ENCODE data around the gene OFD1. TPM values are rescaled to one million over a fixed set of nuclear protein-coding genes. Genes with fewer than 3 reads are reported as not detected.

OFD1 gene
- total RNA-seq, 1 donor from 2014 or later = 10.6 TPM

DNA sequence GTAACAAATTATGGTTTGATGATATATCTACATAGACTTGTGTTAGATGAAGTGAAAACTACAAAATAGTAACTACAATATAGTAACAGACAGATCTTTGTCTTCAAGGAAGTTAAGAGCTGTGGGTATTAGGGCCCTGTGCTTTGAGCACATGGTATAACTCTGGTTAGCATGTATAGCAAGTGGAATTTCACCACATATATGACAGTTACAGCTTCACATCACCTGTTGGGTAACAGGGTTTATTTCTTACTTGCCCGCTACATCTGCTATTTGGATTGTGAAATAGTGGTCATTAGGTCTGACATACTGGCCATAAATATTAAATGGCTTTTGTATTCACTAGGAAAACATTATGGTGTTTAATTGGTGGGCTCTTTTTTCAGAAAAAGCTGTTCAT lies 20.2 kb downstream of the OFD1 start:
- no peak for DNase-seq
- Histone ChIP-seq H3K36me3 (peaks cover 35% of the 10 kb centered on the region), H3K4me3 (no peak overlapping the region), H3K27me3 (ENCODE audit: low read depth) (no peaks in the 10 kb centered on the region), H3K27ac (replicated peaks) (no peak overlapping the region), H3K4me1 (no peaks in the 10 kb centered on the region), H3K9me3 (replicated peaks) (no peaks in the 10 kb centered on the region)
- TF ChIP-seq, protein P1, sequence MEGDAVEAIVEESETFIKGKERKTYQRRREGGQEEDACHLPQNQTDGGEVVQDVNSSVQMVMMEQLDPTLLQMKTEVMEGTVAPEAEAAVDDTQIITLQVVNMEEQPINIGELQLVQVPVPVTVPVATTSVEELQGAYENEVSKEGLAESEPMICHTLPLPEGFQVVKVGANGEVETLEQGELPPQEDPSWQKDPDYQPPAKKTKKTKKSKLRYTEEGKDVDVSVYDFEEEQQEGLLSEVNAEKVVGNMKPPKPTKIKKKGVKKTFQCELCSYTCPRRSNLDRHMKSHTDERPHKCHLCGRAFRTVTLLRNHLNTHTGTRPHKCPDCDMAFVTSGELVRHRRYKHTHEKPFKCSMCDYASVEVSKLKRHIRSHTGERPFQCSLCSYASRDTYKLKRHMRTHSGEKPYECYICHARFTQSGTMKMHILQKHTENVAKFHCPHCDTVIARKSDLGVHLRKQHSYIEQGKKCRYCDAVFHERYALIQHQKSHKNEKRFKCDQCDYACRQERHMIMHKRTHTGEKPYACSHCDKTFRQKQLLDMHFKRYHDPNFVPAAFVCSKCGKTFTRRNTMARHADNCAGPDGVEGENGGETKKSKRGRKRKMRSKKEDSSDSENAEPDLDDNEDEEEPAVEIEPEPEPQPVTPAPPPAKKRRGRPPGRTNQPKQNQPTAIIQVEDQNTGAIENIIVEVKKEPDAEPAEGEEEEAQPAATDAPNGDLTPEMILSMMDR (IDR thresholded peaks at IDR 0.05; ENCODE audit: borderline replicate concordance) = no peak
- intact Hi-C loops (cut with micrococcal nuclease) = loop anchor here (5.0 kb wide), 1 partner anchor 278 kb away; no protein-coding TSS in a partner anchor

DNA sequence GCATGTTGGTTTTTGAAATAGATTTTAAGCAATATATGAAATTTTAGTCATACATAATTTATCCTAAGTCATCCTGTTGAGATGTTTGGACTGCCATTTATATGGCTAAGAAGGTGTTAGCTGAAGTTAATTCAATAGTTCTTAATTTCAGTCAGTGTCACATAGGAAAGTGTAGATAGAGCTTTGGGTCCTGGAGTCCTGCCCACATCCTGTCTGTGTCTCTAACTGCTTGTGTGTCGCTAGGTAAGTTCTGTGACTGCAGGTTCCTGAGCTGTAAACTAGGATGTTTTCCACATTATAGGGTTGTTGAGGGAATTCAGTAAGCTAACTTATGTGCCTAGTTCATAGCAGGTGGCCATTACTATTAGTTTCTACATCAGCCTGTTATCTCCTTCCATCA lies 20.7 kb downstream of the OFD1 start:
- no peak for DNase-seq
- intact Hi-C loops (cut with micrococcal nuclease) = no loop called here
- H3K27me3 ChIP-seq (ENCODE audit: low read depth) = no peaks in the 10 kb centered on the region
- no peaks in the 10 kb centered on the region for H3K9me3 ChIP-seq (replicated peaks)
- no peak overlapping the region for H3K27ac ChIP-seq (replicated peaks)
- H3K36me3 ChIP-seq = peaks cover 40% of the 10 kb centered on the region
- H3K4me3 ChIP-seq = no peak overlapping the region
- TF ChIP-seq, protein P1 (IDR thresholded peaks at IDR 0.05; ENCODE audit: borderline replicate concordance) = no peak
- H3K4me1 ChIP-seq = no peaks in the 10 kb centered on the region

DNA sequence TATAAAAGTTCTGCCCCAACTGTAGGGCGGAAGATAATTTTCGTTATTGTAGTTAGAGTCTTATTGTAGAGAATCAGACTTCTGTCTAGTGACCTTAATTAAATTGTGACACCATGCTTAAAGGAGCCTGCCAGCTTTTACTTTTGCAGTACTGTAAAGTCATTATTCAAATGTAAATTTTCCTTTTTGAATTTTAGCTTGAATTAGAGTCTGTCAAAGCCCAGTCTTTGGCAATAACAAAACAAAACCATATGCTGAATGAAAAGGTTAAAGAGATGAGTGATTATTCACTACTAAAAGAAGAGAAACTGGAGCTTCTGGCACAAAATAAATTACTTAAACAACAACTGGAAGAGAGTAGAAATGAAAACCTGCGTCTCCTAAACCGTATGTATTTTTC lies 21.8 kb downstream of the OFD1 start:
- intact Hi-C loops (cut with micrococcal nuclease) = no loop called here

DNA sequence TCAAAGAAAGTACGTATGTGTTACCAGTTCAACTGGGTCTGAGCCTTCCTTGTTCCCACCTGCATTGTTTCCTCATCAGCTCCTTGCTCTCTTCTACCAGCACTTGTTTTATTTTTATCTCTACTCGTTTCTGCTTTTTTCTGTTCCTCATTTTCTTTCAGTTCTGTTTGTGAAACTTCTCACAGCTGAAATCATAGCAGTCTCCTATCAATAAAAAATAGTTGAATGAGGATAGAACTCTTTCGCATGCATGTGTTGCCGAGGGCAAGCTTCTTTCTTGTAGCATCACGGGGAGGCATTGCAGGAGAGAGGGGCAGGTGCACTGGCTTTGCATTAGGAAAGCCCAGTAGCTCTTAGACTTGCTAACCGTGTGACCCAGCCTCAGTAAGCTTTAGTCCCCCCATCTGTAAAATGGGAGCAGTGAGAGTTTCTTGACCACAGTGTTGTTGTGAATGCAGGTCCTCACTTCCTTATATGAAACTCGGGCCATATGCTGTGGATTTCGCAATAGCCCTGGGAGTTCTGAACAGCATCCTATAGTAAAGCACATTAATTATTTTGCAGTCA lies 24.7 kb downstream of the OFD1 start:
- no peaks in the 10 kb centered on the region for H3K27me3 ChIP-seq (ENCODE audit: low read depth)
- no peak overlapping the region for H3K27ac ChIP-seq (replicated peaks)
- intact Hi-C loops (cut with micrococcal nuclease) = no loop called here
- peaks cover 8% of the 10 kb centered on the region for H3K4me1 ChIP-seq
- H3K4me3 ChIP-seq = no peak overlapping the region
- H3K9me3 ChIP-seq (replicated peaks) = no peaks in the 10 kb centered on the region
- H3K36me3 ChIP-seq = peaks cover 52% of the 10 kb centered on the region
- TF ChIP-seq, protein P1 (IDR thresholded peaks at IDR 0.05; ENCODE audit: borderline replicate concordance) = no peak
- DNase-seq = no peak

More for the DNA sequence above, 21.8 kb downstream of the OFD1 start:
- no peaks in the 10 kb centered on the region for H3K27me3 ChIP-seq (ENCODE audit: low read depth)
- no peak for DNase-seq
- peaks cover 51% of the 10 kb centered on the region for H3K36me3 ChIP-seq
- no peak overlapping the region for H3K27ac ChIP-seq (replicated peaks)
- H3K4me3 ChIP-seq = no peak overlapping the region
- H3K9me3 ChIP-seq (replicated peaks) = no peaks in the 10 kb centered on the region
- H3K4me1 ChIP-seq = no peaks in the 10 kb centered on the region
- TF ChIP-seq, protein P1 (IDR thresholded peaks at IDR 0.05; ENCODE audit: borderline replicate concordance) = no peak

DNA sequence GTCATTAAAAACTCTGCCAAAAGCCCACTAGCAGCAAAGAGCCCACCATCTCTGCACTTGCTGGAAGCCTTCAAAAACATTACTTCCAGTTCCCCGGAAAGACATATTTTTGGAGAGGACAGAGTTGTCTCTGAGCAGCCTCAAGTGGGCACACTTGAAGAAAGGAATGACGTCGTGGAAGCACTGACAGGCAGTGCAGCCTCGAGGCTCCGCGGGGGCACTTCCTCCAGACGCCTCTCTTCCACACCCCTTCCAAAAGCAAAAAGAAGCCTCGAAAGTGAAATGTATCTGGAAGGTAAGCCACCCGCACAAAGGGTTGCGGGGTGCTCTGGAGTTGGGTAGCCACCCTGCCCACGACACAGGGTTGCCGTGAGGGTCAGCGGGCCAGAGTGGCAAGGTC lies 25.9 kb downstream of the OFD1 start:
- peaks cover 20% of the 10 kb centered on the region for H3K4me1 ChIP-seq
- DNase-seq = no peak
- intact Hi-C loops (cut with micrococcal nuclease) = no loop called here
- H3K36me3 ChIP-seq = peaks cover 52% of the 10 kb centered on the region
- H3K27ac ChIP-seq (replicated peaks) = no peak overlapping the region
- H3K4me3 ChIP-seq = no peak overlapping the region
- H3K27me3 ChIP-seq (ENCODE audit: low read depth) = no peaks in the 10 kb centered on the region
- TF ChIP-seq, protein P1 (IDR thresholded peaks at IDR 0.05; ENCODE audit: borderline replicate concordance) = no peak
- no peaks in the 10 kb centered on the region for H3K9me3 ChIP-seq (replicated peaks)
